PFSK-1 (cell line): ENCODE measurements around the gene CEP350.

Experiments
- FOXP2 ChIP-seq: optimal IDR thresholded peaks from 2 replicates; pipeline ENCODE3; 2011; ENCODE audit warnings: borderline replicate concordance, control low read depth, inconsistent platforms; ENCODE audit not compliant: insufficient read depth; ENCODE audit errors: extremely low read length, extremely low read depth
- POLR2AphosphoS5 ChIP-seq: IDR thresholded peaks from 2 replicates; pipeline ENCODE4 v1.6.1; 2012; ENCODE audit warnings: low read depth, mild to moderate bottlenecking, control low read depth, low read length, moderate library complexity
- SIN3A ChIP-seq: IDR thresholded peaks from 2 replicates; pipeline ENCODE4 v1.6.1; 2012; ENCODE audit warnings: mild to moderate bottlenecking, low read length, moderate library complexity, borderline replicate concordance; ENCODE audit not compliant: insufficient read depth
- TAF1 ChIP-seq: IDR thresholded peaks from 2 replicates; pipeline ENCODE4 v1.6.1; 2012; ENCODE audit warnings: low read length, control low read depth, borderline replicate concordance; ENCODE audit not compliant: insufficient read depth
- TF ChIP-seq, protein P1 (sequence below), 2 experiments: IDR thresholded peaks; 2 replicates each; pipeline versions ENCODE4 v1.6.1 to v1.8.0; 2011 to 2012; ENCODE audit warnings: low read depth in 2 of 2, low read length in 2 of 2, control low read depth in 1 of 2, inconsistent platforms in 1 of 2, mild to moderate bottlenecking in 1 of 2, moderate library complexity in 1 of 2; ENCODE audit not compliant: insufficient read depth in 1 of 2

The CEP350 gene

GRCh38 chr1:179925922-179926849, 28.4 kb upstream of the CEP350 start:
- TF ChIP-seq, protein P1, sequence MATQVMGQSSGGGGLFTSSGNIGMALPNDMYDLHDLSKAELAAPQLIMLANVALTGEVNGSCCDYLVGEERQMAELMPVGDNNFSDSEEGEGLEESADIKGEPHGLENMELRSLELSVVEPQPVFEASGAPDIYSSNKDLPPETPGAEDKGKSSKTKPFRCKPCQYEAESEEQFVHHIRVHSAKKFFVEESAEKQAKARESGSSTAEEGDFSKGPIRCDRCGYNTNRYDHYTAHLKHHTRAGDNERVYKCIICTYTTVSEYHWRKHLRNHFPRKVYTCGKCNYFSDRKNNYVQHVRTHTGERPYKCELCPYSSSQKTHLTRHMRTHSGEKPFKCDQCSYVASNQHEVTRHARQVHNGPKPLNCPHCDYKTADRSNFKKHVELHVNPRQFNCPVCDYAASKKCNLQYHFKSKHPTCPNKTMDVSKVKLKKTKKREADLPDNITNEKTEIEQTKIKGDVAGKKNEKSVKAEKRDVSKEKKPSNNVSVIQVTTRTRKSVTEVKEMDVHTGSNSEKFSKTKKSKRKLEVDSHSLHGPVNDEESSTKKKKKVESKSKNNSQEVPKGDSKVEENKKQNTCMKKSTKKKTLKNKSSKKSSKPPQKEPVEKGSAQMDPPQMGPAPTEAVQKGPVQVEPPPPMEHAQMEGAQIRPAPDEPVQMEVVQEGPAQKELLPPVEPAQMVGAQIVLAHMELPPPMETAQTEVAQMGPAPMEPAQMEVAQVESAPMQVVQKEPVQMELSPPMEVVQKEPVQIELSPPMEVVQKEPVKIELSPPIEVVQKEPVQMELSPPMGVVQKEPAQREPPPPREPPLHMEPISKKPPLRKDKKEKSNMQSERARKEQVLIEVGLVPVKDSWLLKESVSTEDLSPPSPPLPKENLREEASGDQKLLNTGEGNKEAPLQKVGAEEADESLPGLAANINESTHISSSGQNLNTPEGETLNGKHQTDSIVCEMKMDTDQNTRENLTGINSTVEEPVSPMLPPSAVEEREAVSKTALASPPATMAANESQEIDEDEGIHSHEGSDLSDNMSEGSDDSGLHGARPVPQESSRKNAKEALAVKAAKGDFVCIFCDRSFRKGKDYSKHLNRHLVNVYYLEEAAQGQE (IDR thresholded peaks at IDR 0.05; ENCODE audit: insufficient read depth in 1 of 2, low read depth in 2 of 2, low read length in 2 of 2), result no peak
- TF ChIP-seq TAF1, result no peak
- no peak for TF ChIP-seq POLR2AphosphoS5
- no peak for TF ChIP-seq FOXP2
- no peak for TF ChIP-seq SIN3A

GRCh38 chr1:179926850-179927205, 27.8 kb upstream of the CEP350 start:
- TF ChIP-seq FOXP2 (no peak), SIN3A (no peak), POLR2AphosphoS5 (no peak), TAF1 (no peak)
- TF ChIP-seq, protein P1 (IDR thresholded peaks at IDR 0.05; ENCODE audit: insufficient read depth in 1 of 2, low read depth in 2 of 2, low read length in 2 of 2), result no peak

GRCh38 chr1:179929955-179930798, 24.4 kb upstream of the CEP350 start:
- no peak for TF ChIP-seq FOXP2
- TF ChIP-seq, protein P1 (IDR thresholded peaks at IDR 0.05; ENCODE audit: insufficient read depth in 1 of 2, low read depth in 2 of 2, low read length in 2 of 2), result no peak
- no peak for TF ChIP-seq TAF1
- no peak for TF ChIP-seq SIN3A
- TF ChIP-seq POLR2AphosphoS5, result no peak

- TF ChIP-seq SIN3A (no peak), TAF1 (no peak), FOXP2 (no peak), POLR2AphosphoS5 (no peak)
- TF ChIP-seq, protein P1 (IDR thresholded peaks at IDR 0.05; ENCODE audit: insufficient read depth in 1 of 2, low read depth in 2 of 2, low read length in 2 of 2), result no peak
These were observed 23.7 kb upstream of the CEP350 start for GRCh38 chr1:179930867-179931266.
